Cortex of kidney (tissue), 1 donor: ENCODE measurements around the gene TTC7B.

Experiments
- DNase-seq: peaks from one replicate; lab custom pipeline; 2025; lab: John Stamatoyannopoulos, UW

TTC7B gene

GRCh38 chr14:90599339-90599738 is 216.9 kb downstream of the TTC7B start:
- no peak for DNase-seq

- DNase-seq: no peak
Observed at GRCh38 chr14:90597961-90598360, 218.3 kb downstream of the TTC7B start.

- no peak for DNase-seq
Observed at GRCh38 chr14:90596733-90597132, 219.5 kb downstream of the TTC7B start.

- no peak for DNase-seq
Observed at GRCh38 chr14:90593254-90594040, 222.8 kb downstream of the TTC7B start.

GRCh38 chr14:90592655-90593054 is 223.6 kb downstream of the TTC7B start:
- DNase-seq: no peak

GRCh38 chr14:90587918-90588317 is 228.3 kb downstream of the TTC7B start:
- no peak for DNase-seq

- DNase-seq: no peak
Observed at GRCh38 chr14:90587252-90587910, 228.8 kb downstream of the TTC7B start.

GRCh38 chr14:90585106-90585505 is 231.1 kb downstream of the TTC7B start:
- no peak for DNase-seq

- no peak for DNase-seq
Observed at GRCh38 chr14:90583916-90584605, 232.2 kb downstream of the TTC7B start.

GRCh38 chr14:90583427-90583826 is 232.8 kb downstream of the TTC7B start:
- DNase-seq: no peak

- no peak for DNase-seq
Observed at GRCh38 chr14:90582166-90582565, 234.1 kb downstream of the TTC7B start.

- DNase-seq: no peak
Observed at GRCh38 chr14:90581745-90582144, 234.5 kb downstream of the TTC7B start.

- DNase-seq: no peak
Observed at GRCh38 chr14:90580377-90581335, 235.6 kb downstream of the TTC7B start.

- no peak for DNase-seq
Observed at GRCh38 chr14:90579816-90580215, 236.4 kb downstream of the TTC7B start.

GRCh38 chr14:90579088-90579487 is 237.1 kb downstream of the TTC7B start:
- DNase-seq: no peak

- no peak for DNase-seq
Observed at GRCh38 chr14:90578283-90578985, 237.8 kb downstream of the TTC7B start.

GRCh38 chr14:90577661-90578282 is 238.5 kb downstream of the TTC7B start:
- no peak for DNase-seq

GRCh38 chr14:90576981-90577660 is 239.1 kb downstream of the TTC7B start:
- DNase-seq: no peak

- DNase-seq: no peak
Observed at GRCh38 chr14:90576581-90576980, 239.6 kb downstream of the TTC7B start.

- DNase-seq: no peak
Observed at GRCh38 chr14:90575781-90576180, 240.4 kb downstream of the TTC7B start.
